HG03565 (cell line): ENCODE measurements around the gene LAMTOR4.

Source experiments
- ATAC-seq: cut with Tn5 transposase; IDR thresholded peaks from one replicate; pipeline ENCODE4 v1.9.1; 2021; ENCODE audit warnings: mild to moderate bottlenecking, moderate library complexity; ENCODE audit not compliant: unreplicated experiment

The LAMTOR4 gene

GRCh38 chr7:100148559-100149328 is at the start of gene LAMTOR4:
TSS of gene LAMTOR4 (plus strand) at chr7:100148918. CDS start at chr7:100148973, 55 bp downstream.
- peak; percentile 98 for ATAC-seq

- no peak for ATAC-seq
These were observed 49.3 kb upstream of the LAMTOR4 start for GRCh38 chr7:100099452-100099851.

DNA sequence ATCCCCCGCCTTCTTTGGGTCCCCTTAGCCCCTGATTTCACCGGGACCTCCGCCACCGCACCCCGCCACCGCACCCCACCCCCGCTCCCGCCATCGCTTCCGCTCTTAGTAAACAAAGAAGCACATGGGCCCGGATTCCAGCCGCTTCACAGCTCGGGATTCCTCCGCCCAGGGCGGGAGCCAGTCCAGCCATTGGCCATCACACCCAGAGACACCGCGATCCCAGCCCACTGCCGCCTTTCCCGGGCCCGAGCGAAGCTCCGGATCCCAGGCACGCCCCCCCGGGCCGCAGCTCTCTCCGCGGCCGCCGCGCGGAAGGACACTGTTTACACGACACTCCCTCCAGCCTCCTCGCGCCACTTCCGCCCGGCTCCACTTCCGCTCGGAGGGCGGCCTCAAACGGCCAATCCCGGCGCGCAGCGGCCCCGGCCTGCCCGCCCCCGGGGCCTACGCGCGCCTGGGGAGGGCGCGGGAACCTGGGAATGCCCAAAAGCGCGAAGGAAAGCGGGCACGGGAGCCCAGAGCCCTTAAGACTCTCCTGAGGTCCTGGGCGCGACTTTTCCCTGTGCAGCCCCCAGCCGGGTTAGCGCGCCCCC is 48.2 kb upstream of the LAMTOR4 start:
- ATAC-seq = peak; percentile 55

DNA sequence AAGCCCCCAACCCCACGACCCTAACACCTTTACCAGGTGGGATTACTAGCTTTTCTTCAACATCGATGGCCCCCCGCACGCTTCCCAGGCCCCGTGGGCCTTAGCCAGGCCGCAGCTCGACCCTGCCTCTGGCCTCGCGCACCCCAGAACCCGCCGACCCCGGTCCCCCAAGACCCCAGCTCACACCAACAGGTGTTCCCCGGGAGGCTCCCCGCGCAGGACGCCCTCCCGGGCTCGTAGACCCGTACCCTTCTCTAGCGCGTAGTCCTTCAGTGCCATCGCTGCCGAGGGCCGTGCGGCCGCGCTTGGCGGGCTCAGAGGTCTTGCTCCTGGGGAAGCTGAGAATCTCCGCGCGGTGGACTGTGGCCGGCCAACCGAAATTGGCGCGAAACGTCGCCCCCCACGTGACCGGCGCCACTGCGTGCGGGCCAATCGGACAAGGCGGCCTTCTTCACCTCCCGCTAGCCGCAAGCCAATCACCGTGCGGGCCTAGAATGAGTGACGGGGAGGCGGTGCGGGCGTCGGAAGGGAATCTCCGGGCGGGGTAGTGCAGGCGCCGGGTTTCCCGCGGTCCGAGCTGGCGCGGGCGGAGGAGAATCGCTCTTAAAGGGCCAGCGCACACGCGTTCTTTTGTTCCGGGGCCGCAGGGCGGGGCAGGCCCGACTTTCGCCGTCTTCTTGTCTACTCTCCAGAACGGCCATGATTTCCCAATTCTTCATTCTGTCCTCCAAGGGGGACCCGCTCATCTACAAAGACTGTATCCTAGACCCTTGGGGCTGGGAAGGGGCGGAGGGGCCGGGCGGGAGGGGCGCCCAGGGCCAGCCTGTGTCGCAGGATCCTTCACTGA is 47.5 kb upstream of the LAMTOR4 start, which contains the start of the genes AP4M1 and MCM7:
Gene AP4M1, plus strand, starts transcription at position 628 of the 847 bp plus-strand sequence. Its CDS starts 72 bp downstream, at position 700.
Gene MCM7, minus strand, starts transcription at position 382 of the 847 bp plus-strand sequence. Its CDS starts 103 bp downstream, at position 279.
- peak; percentile 65 for ATAC-seq

DNA sequence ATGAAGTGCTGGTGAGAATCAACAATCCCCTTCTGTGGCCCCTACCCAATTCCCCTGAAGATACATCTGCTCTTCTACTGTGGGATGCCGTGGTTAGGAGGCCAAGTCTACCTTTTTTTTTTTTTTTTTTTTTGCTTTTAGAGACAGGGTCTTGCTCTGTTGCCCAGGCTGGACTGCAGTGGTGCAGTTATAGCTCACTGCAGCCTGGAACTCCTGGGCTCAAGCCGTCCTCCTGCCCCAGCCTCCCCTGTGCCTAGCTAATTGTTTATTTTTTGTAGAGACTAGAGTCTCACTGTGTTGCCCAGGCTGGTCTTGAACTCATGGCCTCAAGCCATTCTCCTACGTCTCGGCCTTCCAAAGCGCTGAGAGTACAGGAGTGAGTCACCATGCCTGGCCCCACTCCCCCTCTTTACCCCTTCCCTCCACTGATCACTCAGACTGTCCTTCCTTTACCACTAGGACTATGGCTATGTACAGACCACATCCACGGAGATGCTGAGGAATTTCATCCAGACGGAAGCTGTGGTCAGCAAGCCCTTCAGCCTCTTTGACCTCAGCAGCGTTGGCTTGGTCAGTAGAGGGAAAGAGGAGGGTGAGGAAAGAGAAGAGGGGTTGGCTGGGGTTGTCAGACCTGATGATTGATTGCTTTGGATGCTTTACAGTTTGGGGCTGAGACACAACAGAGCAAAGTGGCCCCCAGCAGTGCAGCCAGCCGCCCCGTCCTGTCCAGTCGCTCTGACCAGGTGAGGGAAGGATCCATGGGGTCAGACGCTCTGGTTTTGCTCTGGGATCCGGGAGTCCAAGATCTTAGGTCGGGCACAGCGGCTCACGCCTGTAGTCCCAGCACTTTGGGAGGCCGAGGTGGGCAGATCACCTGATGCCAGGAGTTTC is 45.5 kb upstream of the LAMTOR4 start:
- ATAC-seq = no peak

- ATAC-seq = no peak
These were observed 43.2 kb upstream of the LAMTOR4 start for GRCh38 chr7:100105534-100105933.

DNA sequence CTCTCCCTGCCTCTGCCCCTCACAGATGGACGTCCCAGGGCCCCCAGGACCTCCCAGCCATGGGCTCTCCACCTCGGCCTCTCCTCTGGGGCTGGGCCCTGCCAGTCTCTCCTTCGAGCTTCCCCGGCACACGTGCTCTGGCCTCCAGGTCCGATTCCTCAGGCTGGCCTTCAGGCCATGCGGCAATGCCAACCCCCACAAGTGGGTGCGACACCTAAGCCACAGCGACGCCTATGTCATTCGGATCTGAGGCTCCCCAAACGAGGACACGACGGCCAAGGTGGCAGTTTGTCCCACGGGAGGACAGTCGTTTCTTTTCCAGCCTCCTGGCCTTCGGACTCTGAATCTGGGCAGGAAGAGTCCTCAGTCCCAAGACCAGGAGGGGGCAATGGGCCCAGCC is 42.1 kb upstream of the LAMTOR4 start:
- no peak for ATAC-seq

DNA sequence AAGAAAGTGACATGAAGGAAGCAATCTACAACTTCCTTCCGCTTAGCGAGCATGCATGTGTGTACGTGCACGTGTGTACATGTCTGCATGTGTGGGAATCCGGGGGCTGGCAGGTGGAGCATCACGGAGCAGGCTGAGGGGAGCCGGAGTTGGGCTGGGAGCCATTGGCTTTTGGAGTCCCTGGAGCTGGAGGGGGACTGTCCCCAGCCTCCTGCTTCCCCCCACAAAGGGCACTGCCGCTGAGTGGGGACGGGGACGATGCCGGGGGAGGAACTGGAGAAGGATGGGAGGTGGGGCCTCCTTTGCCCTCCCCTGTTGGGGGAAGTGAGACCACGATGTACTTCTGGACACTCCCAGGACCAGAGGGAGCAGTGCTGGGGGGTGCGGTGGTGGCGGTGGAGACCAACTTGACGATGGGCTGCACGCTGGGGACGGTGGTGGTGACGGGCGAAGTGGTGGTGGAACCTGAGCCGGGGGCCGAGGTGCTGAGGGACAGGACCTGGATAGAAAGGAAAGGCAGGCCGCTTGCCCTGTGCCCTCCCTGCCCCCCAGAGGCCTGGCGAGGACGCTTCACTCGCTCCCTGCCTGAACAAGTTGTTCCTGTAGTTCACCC is 41.5 kb upstream of the LAMTOR4 start:
- no peak for ATAC-seq

GRCh38 chr7:100107890-100108289 is 40.8 kb upstream of the LAMTOR4 start:
- ATAC-seq = no peak

DNA sequence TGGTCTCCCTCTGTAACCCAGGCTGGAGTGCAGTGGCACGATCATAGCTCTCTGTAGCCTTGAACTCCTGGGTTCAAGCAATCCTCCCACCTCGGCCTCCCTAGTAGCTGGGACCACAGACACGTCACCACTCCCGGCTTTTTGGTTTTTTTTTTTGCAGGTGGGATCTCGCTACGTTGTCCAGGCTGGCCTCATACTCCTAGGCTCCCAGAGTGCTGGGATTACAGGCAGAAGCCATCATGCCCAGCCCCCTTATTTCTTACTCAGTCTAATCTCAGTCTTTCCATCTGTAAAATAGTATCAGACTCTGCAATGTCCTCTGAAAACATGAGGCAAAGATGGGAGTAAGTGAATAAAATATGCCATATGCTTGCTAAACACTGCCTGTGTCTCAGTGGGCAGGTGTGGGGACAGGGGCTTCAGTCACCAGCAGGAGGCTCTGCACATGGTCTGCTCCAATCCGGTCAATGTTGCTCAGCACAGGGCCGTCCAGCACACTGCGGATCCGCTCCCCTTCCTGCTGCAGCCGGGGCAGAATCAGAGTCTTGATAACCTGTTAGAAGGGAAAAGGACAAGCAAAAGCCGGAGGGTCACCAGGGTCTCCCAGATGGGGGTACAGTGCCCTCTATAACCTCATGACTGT is 39.1 kb upstream of the LAMTOR4 start:
- no peak for ATAC-seq

- ATAC-seq = no peak
These were observed 37.6 kb upstream of the LAMTOR4 start for GRCh38 chr7:100111156-100111555.

- no peak for ATAC-seq
These were observed 36.8 kb upstream of the LAMTOR4 start for GRCh38 chr7:100111914-100112313.

- ATAC-seq = no peak
These were observed 33.7 kb upstream of the LAMTOR4 start for GRCh38 chr7:100115026-100115425.

DNA sequence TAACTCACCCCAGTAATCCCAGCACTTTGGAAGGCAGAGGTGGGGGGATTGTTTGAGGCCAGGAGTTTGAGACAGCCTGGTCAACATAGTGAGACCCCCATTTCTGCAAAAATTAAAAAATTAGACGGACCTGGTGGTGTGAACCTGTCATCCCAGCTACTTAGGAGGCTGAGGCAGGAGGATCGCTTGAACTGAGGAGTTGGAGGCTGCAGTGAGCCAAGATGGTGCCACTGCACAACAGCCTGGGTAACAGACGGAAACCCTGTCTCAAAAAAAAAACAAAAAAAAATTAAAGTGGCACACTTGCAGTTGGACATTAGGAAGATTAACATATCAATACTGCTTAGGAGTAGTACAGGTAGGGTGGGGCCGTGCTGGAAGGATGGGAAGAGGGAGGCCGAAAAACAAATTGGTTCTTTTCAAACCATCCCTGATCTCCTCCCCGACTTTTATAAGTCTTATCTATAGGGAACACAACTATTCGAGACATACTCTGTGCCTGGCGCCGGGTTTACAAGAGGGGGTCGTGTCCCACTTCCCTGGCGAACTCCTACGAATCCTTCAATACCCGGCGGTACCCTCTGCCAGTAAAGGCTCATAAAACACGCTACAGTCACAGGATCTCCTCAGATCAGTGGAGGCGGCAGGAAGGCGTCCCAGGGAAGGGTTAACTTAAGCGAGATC is 30.2 kb upstream of the LAMTOR4 start:
- ATAC-seq = no peak

GRCh38 chr7:100119072-100119969 is 29.4 kb upstream of the LAMTOR4 start, which contains the start of the genes CNPY4 and TAF6:
TSS of gene CNPY4 (plus strand) at chr7:100119634. CDS start at chr7:100119745, 111 bp downstream.
TSS of gene TAF6 (minus strand) at chr7:100119358. CDS start at chr7:100114209, 5,149 bp downstream.
- peak; percentile 56 for ATAC-seq

DNA sequence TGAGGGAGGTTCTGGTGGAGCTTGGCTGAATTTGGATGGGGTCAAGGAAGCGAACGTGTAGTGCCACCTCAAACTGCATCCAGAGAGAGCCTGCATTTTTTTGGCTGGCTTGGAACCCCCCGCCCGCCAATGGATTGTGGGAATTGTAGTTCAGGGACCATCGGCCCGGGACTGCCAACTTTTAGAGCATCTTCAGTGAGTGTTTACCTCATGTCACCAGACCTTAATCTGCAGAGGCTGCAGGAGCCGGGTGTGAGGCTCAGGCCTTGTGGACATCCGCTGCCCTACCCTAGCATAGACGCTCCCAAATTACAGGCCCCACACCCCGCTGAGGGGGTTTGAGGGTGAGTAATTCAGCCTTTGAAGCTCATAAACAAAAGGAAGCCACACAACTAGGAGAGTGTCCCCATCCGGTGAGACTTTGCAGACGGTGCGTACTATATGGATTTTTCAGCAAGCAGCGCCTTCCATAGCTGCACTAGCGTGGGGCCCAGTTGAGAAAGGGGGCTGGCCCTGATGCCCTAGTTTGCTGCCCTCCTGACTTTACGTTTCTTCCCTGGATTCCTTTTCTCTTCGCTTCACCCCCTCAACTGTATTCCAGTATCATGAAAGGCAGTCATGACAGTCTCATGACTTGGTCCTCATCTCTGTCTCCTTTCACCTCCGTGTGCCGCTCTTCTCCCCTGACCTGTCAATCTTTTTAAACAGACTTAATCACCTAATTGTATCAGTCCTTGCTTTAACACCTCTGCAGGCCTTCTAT is 28.6 kb upstream of the LAMTOR4 start:
- peak; percentile 18 for ATAC-seq

GRCh38 chr7:100120733-100121036 is 28.0 kb upstream of the LAMTOR4 start:
- no peak for ATAC-seq
